Measurements from ENCODE around the gene ANO7. TPM values are rescaled to one million over a fixed set of nuclear protein-coding genes. Genes with fewer than 3 reads are reported as not detected.

The ANO7 gene
- total RNA-seq, 3 donors from 2014 or later (not counting 1 experiment from before 2014, with no cell fraction given) = 0.97 to 1.4 (median 1.1) TPM

GRCh38 chr2:241189856-241190201, 1.4 kb downstream of the ANO7 start:
- WGBS (ENCODE audit: insufficient coverage) = 93% methylated on average over 15 of the region's 15 CpGs
- no peak for TF ChIP-seq CTCF (IDR thresholded peaks at IDR 0.05)
- Mint-ChIP-seq H3K4me1 (no peaks in the 10 kb centered on the region), H3K36me3 (no peaks in the 10 kb centered on the region), H3K9me3 (no peaks in the 10 kb centered on the region), H3K4me3 (no peak overlapping the region), H3K27ac (no peak overlapping the region), H3K27me3 (ENCODE audit: low read depth in 2 of 2) (no peaks in the 10 kb centered on the region)
- ATAC-seq = no peak
- H3K36me3 ChIP-seq (ENCODE audit: control insufficient read depth, insufficient read depth, low read length) = no peaks in the 10 kb centered on the region
- H3K27ac ChIP-seq (ENCODE audit: low read length) = no peak overlapping the region
- DNase-seq = no peak
- intact Hi-C loops (cut with micrococcal nuclease) = no loop called here
- H3K4me1 ChIP-seq (ENCODE audit: control insufficient read depth, insufficient read depth, low read length) = no peaks in the 10 kb centered on the region
- H3K27me3 ChIP-seq (ENCODE audit: control insufficient read depth, insufficient read depth, low read length) = no peaks in the 10 kb centered on the region
- H3K9me3 ChIP-seq (ENCODE audit: control insufficient read depth, insufficient read depth, low read length) = no peaks in the 10 kb centered on the region
- no peak overlapping the region for H3K4me3 ChIP-seq (ENCODE audit: low read length)

- Mint-ChIP-seq H3K27ac (no peak overlapping the region), H3K27me3 (ENCODE audit: low read depth in 2 of 2) (no peaks in the 10 kb centered on the region), H3K36me3 (no peaks in the 10 kb centered on the region), H3K4me1 (no peaks in the 10 kb centered on the region), H3K9me3 (no peaks in the 10 kb centered on the region), H3K4me3 (no peak overlapping the region)
- Histone ChIP-seq H3K4me1 (ENCODE audit: control insufficient read depth, insufficient read depth, low read length) (no peaks in the 10 kb centered on the region), H3K27ac (ENCODE audit: low read length) (no peak overlapping the region), H3K36me3 (ENCODE audit: control insufficient read depth, insufficient read depth, low read length) (no peaks in the 10 kb centered on the region), H3K9me3 (ENCODE audit: control insufficient read depth, insufficient read depth, low read length) (no peaks in the 10 kb centered on the region), H3K27me3 (ENCODE audit: control insufficient read depth, insufficient read depth, low read length) (no peaks in the 10 kb centered on the region), H3K4me3 (ENCODE audit: low read length) (no peak overlapping the region)
- ATAC-seq (peak in 1 of 3 donors; percentile 19), DNase-seq (no peak)
- no peak for TF ChIP-seq CTCF (IDR thresholded peaks at IDR 0.05)
- 92% methylated on average over 18 of the region's 19 CpGs for WGBS (ENCODE audit: insufficient coverage)
- intact Hi-C loops (cut with micrococcal nuclease) = no loop called here
These were observed 2.0 kb downstream of the ANO7 start for GRCh38 chr2:241190291-241190981.

DNA sequence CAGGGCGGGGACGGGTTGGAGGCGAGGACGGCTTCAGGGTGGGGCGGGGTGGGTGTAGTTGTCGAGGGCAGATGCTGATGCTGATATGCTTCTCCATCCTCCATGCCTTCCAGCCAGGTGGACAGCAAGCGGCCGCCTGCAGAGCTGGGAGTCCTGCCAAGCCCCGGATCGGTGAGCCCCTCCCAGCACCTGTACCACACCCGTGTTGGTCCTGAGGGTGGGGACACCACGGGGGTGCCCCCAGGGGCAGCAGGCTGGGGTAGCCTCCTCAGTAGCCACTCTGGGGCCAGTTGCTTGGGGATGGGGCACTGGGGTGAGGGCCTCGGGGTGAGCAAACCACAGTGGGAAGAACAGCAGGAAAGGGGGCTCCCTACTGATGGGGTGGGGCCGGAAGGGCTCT, 2.6 kb downstream of the ANO7 start:
- Mint-ChIP-seq H3K27ac (no peak overlapping the region), H3K27me3 (ENCODE audit: low read depth in 2 of 2) (no peaks in the 10 kb centered on the region), H3K36me3 (no peaks in the 10 kb centered on the region), H3K4me1 (no peaks in the 10 kb centered on the region), H3K4me3 (no peak overlapping the region), H3K9me3 (no peaks in the 10 kb centered on the region)
- H3K4me1 ChIP-seq (ENCODE audit: control insufficient read depth, insufficient read depth, low read length) = no peaks in the 10 kb centered on the region
- no peak for ATAC-seq
- H3K4me3 ChIP-seq (ENCODE audit: low read length) = no peak overlapping the region
- TF ChIP-seq CTCF (IDR thresholded peaks at IDR 0.05) = no peak
- no peak for DNase-seq
- H3K9me3 ChIP-seq (ENCODE audit: control insufficient read depth, insufficient read depth, low read length) = no peaks in the 10 kb centered on the region
- intact Hi-C loops (cut with micrococcal nuclease) = no loop called here
- WGBS (ENCODE audit: insufficient coverage) = 76% methylated on average over 10 of the region's 14 CpGs
- H3K27me3 ChIP-seq (ENCODE audit: control insufficient read depth, insufficient read depth, low read length) = no peaks in the 10 kb centered on the region
- no peaks in the 10 kb centered on the region for H3K36me3 ChIP-seq (ENCODE audit: control insufficient read depth, insufficient read depth, low read length)
- no peak overlapping the region for H3K27ac ChIP-seq (ENCODE audit: low read length)

- Mint-ChIP-seq H3K4me1 (no peaks in the 10 kb centered on the region), H3K27me3 (ENCODE audit: low read depth in 2 of 2) (no peaks in the 10 kb centered on the region), H3K4me3 (no peak overlapping the region), H3K36me3 (no peaks in the 10 kb centered on the region), H3K9me3 (no peaks in the 10 kb centered on the region), H3K27ac (no peak overlapping the region)
- Histone ChIP-seq H3K4me3 (ENCODE audit: low read length) (no peak overlapping the region), H3K27me3 (ENCODE audit: control insufficient read depth, insufficient read depth, low read length) (no peaks in the 10 kb centered on the region), H3K9me3 (ENCODE audit: control insufficient read depth, insufficient read depth, low read length) (no peaks in the 10 kb centered on the region), H3K27ac (ENCODE audit: low read length) (no peak overlapping the region), H3K4me1 (ENCODE audit: control insufficient read depth, insufficient read depth, low read length) (no peaks in the 10 kb centered on the region), H3K36me3 (ENCODE audit: control insufficient read depth, insufficient read depth, low read length) (no peaks in the 10 kb centered on the region)
- DNase-seq (no peak), ATAC-seq (no peak)
- TF ChIP-seq CTCF (IDR thresholded peaks at IDR 0.05) = no peak
- 95% methylated on average over 7 of the region's 8 CpGs for WGBS (ENCODE audit: insufficient coverage)
- intact Hi-C loops (cut with micrococcal nuclease) = no loop called here
These were observed 4.8 kb downstream of the ANO7 start for GRCh38 chr2:241193271-241193670.
